KBM-7 (cell line): ENCODE measurements around the gene DTNB.

Experiments
- DNase-seq: peaks from one replicate; pipeline ENCODE4 v3.0.0-alpha.2; 2015
- in situ Hi-C: fragments of 300-500 bp; cut with MboI; formaldehyde crosslinking; loops from 2 replicates; pipeline ENCODE4 v1.14.3; 2020; ENCODE audit warnings: low sequenced_read_pairs, low pct_unique_long_range_greater_than_20kb, mixed read lengths

The DTNB gene

GRCh38 chr2:25330273-25330672 lies 343.1 kb downstream of the DTNB start:
- no peak for DNase-seq
- in situ Hi-C loops: no loop called here

GRCh38 chr2:25328152-25329085 lies 345.0 kb downstream of the DTNB start:
- in situ Hi-C loops: no loop called here
- DNase-seq: no peak
